HEK293 (cell line): ENCODE data around the gene DCP1A.

ENCODE experiments used
- CTCF ChIA-PET: fragments of 350-600 bp; formaldehyde crosslinking; extraction: SDS; loops from one replicate; lab custom pipeline; 2021; ENCODE audit warnings: antibody characterized with exemption; lab: Yijun Ruan, JAX
- POLR2A ChIA-PET: fragments of 300-600 bp; formaldehyde crosslinking; extraction: SDS; loops from one replicate; lab custom pipeline; 2020; ENCODE audit warnings: antibody characterized with exemption, inconsistent platforms; lab: Yijun Ruan, JAX
- H3K27ac ChIP-seq: fragments of 200-500 bp; sonication (Bioruptor generic); 2 replicates; pipeline ENCODE4 v1.5.1; 2014; ENCODE audit warnings: low read depth, low read length, control low read depth, inconsistent platforms; ENCODE audit errors: extremely low read depth
- H3K36me3 ChIP-seq, 2 experiments: fragments of 200-500 bp in 1 of 2; sonication (Bioruptor generic) in 1 of 2; 1 replicate in 1 of 2; 2 replicates in 1 of 2; pipeline ENCODE4 v1.5.1; 2014 to 2017; ENCODE audit warnings: inconsistent platforms in 2 of 2, low read length in 2 of 2; ENCODE audit not compliant: control insufficient read depth in 2 of 2, insufficient read depth in 1 of 2
- H3K4me1 ChIP-seq: fragments of 200-500 bp; sonication (Bioruptor generic); 2 replicates; pipeline ENCODE4 v1.5.1; 2014; ENCODE audit warnings: mild to moderate bottlenecking, low read length, inconsistent platforms; ENCODE audit not compliant: control insufficient read depth, insufficient read depth
- H3K4me3 ChIP-seq: 2 replicates; pipeline ENCODE4 v1.5.1; 2011; ENCODE audit warnings: low read depth, mild to moderate bottlenecking, control low read depth, low read length, moderate library complexity
- H3K9me3 ChIP-seq: fragments of 200-500 bp; sonication (Bioruptor generic); 2 replicates; pipeline ENCODE4 v1.5.1; 2014; ENCODE audit warnings: low read depth, low read length, inconsistent platforms; ENCODE audit not compliant: control insufficient read depth, insufficient read depth
- KLF7 ChIP-seq: fragments of 450-650 bp; formaldehyde crosslinking; IDR thresholded peaks from 2 replicates; pipeline ENCODE4 v1.5.1; 2016; ENCODE audit warnings: missing biosample characterization, missing genetic modification characterization, borderline replicate concordance
- MEIS1 ChIP-seq: sonication (generic); formaldehyde crosslinking; IDR thresholded peaks from 2 replicates; pipeline ENCODE4 v1.8.1; 2022; ENCODE audit warnings: missing genetic modification reagents, mild to moderate bottlenecking, borderline replicate concordance
- ZBTB1 ChIP-seq: fragments of 450-650 bp; formaldehyde crosslinking; IDR thresholded peaks from 2 replicates; pipeline ENCODE4 v1.5.1; 2016; ENCODE audit warnings: missing biosample characterization, missing genetic modification characterization
- ZFP69B ChIP-seq: fragments of 450-650 bp; formaldehyde crosslinking; IDR thresholded peaks from 2 replicates; pipeline ENCODE4 v1.5.1; 2016; ENCODE audit warnings: missing biosample characterization, missing genetic modification characterization
- ZNF10 ChIP-seq: fragments of 450-650 bp; formaldehyde crosslinking; IDR thresholded peaks from 2 replicates; pipeline ENCODE4 v1.5.1; 2017; ENCODE audit warnings: missing biosample characterization, missing genetic modification characterization
- ZNF202 ChIP-seq: fragments of 450-650 bp; formaldehyde crosslinking; IDR thresholded peaks from 2 replicates; pipeline ENCODE4 v1.5.1; 2016; ENCODE audit warnings: missing biosample characterization, missing genetic modification characterization, borderline replicate concordance
- ZNF26 ChIP-seq: fragments of 450-650 bp; formaldehyde crosslinking; IDR thresholded peaks from 2 replicates; pipeline ENCODE4 v1.5.1; 2016; ENCODE audit warnings: missing biosample characterization, missing genetic modification characterization
- ZNF280C ChIP-seq: fragments of 450-650 bp; formaldehyde crosslinking; IDR thresholded peaks from 2 replicates; pipeline ENCODE4 v1.5.1; 2016; ENCODE audit warnings: missing biosample characterization, missing genetic modification characterization
- ZNF391 ChIP-seq: fragments of 450-650 bp; formaldehyde crosslinking; IDR thresholded peaks from 2 replicates; pipeline ENCODE4 v1.5.1; 2016; ENCODE audit warnings: low read depth, missing biosample characterization, missing genetic modification characterization, borderline replicate concordance
- ZNF426 ChIP-seq: fragments of 450-650 bp; formaldehyde crosslinking; IDR thresholded peaks from 2 replicates; pipeline ENCODE4 v1.5.1; 2017; ENCODE audit warnings: missing biosample characterization, missing genetic modification characterization, mild to moderate bottlenecking, inconsistent platforms, moderate library complexity
- ZNF501 ChIP-seq: fragments of 450-650 bp; formaldehyde crosslinking; IDR thresholded peaks from 2 replicates; pipeline ENCODE4 v1.5.1; 2016; ENCODE audit warnings: missing biosample characterization, missing genetic modification characterization
- ZNF518A ChIP-seq: fragments of 450-650 bp; formaldehyde crosslinking; conservative IDR thresholded peaks from 2 replicates; pipeline ENCODE4 v1.5.1; 2016; ENCODE audit warnings: low read depth, missing biosample characterization, missing genetic modification characterization
- ZNF571 ChIP-seq: fragments of 450-650 bp; formaldehyde crosslinking; IDR thresholded peaks from 2 replicates; pipeline ENCODE4 v1.5.0; 2017; ENCODE audit warnings: missing biosample characterization, missing genetic modification characterization
- ZNF596 ChIP-seq: fragments of 450-650 bp; IDR thresholded peaks from 2 replicates; pipeline ENCODE4 v1.5.0; 2018; ENCODE audit warnings: missing biosample characterization, mild to moderate bottlenecking, missing genetic modification characterization, moderate library complexity
- ZNF645 ChIP-seq: fragments of 450-650 bp; formaldehyde crosslinking; IDR thresholded peaks from 2 replicates; pipeline ENCODE4; 2016; ENCODE audit warnings: missing biosample characterization, missing genetic modification characterization
- ZNF768 ChIP-seq: fragments of 450-650 bp; formaldehyde crosslinking; IDR thresholded peaks from 2 replicates; pipeline ENCODE4 v1.5.1; 2018; ENCODE audit warnings: missing biosample characterization, mild to moderate bottlenecking, missing genetic modification characterization
- ZSCAN16 ChIP-seq: fragments of 450-650 bp; formaldehyde crosslinking; IDR thresholded peaks from 2 replicates; pipeline ENCODE4 v1.5.1; 2016; ENCODE audit warnings: missing biosample characterization, missing genetic modification characterization
- ZSCAN23 ChIP-seq: fragments of 450-650 bp; formaldehyde crosslinking; IDR thresholded peaks from 2 replicates; pipeline ENCODE4 v1.5.1; 2016; ENCODE audit warnings: missing biosample characterization, missing genetic modification characterization

DCP1A gene

GRCh38 chr3:53278667-53279066, 68.7 kb downstream of the DCP1A start:
- H3K4me1 ChIP-seq = no peaks in the 10 kb centered on the region
- H3K9me3 ChIP-seq = no peaks in the 10 kb centered on the region
- ChIA-PET CTCF (interaction anchor here (0.6 kb wide), 1 partner anchor 8 kb away, joined by 3 read pairs; no protein-coding TSS in a partner anchor), POLR2A (interaction anchor here (0.7 kb wide), 1 partner anchor 613 kb away, joined by 5 read pairs; the partner anchor contains the start of gene SELENOK)
- no peak overlapping the region for H3K4me3 ChIP-seq
- TF ChIP-seq KLF7 (tag by site-specific recombination) = no peak
- TF ChIP-seq MEIS1 (CRISPR knock-in tag) = no peak
- TF ChIP-seq ZNF518A = no peak
- no peak for TF ChIP-seq ZNF596 (tag by site-specific recombination)
- TF ChIP-seq ZNF768 (tag by site-specific recombination) = no peak
- TF ChIP-seq ZFP69B = no peak
- no peak for TF ChIP-seq ZNF501 (tag by site-specific recombination)
- no peak for TF ChIP-seq ZSCAN23 (tag by site-specific recombination)
- no peak for TF ChIP-seq ZNF280C
- no peak for TF ChIP-seq ZNF10 (tag by site-specific recombination)
- no peak for TF ChIP-seq ZNF391 (tag by site-specific recombination)
- TF ChIP-seq ZNF571 = no peak
- TF ChIP-seq ZSCAN16 (tag by site-specific recombination) = no peak
- no peak for TF ChIP-seq ZNF202
- no peak for TF ChIP-seq ZNF26 (tag by site-specific recombination)
- TF ChIP-seq ZNF645 (tag by site-specific recombination) = no peak
- TF ChIP-seq ZBTB1 (tag by site-specific recombination) = no peak
- TF ChIP-seq ZNF426 (tag by site-specific recombination) = no peak
- peaks cover 0 to 7% of the 10 kb centered on the region in 2 experiments; a peak in 1 of 3 replicates for H3K36me3 ChIP-seq
- no peak overlapping the region for H3K27ac ChIP-seq
